Measurements from ENCODE around the gene EVA1A.

DNA sequence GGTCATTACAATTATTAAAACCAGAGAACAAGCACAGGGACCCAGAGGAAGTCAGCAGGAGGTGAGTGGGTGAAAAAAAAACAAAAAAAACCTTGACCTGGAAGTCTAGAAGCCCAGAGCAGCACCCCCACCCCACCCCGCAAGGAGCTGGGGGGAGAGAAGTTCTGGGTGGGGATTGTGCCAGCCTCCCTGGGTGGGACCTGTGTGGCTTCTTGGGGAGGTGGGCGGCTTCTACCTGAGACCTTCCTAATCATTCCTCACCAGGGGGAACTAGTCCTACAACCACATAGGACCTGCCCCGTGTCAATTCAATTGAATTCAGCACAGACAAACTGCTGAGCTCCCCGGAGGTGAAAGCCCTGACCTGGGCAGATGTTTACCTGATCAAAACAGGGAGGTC is 17.3 kb downstream of the EVA1A start:
- TF ChIP-seq KDM1A (IDR thresholded peaks at IDR 0.05; ENCODE audit: borderline replicate concordance, low read length) (no peak), TAF1 (IDR thresholded peaks at IDR 0.05; ENCODE audit: low read depth, low read length) (no peak), EP300 (IDR thresholded peaks at IDR 0.05; ENCODE audit: borderline replicate concordance in 1 of 2, low read depth in 2 of 2, low read length in 2 of 2) (no peak), POLR2A (IDR thresholded peaks at IDR 0.05; ENCODE audit: control extremely low read depth in 1 of 2, low read depth in 2 of 2, low read length in 2 of 2) (no peak), RAD21 (IDR thresholded peaks at IDR 0.05 in 1 of 2, conservative IDR thresholded peaks at IDR 0.05 in 1 of 2; ENCODE audit: low read depth in 2 of 2, low read length in 2 of 2) (no peak), CBX5 (IDR thresholded peaks at IDR 0.05; ENCODE audit: low read depth, low read length) (no peak), RFX5 (IDR thresholded peaks at IDR 0.05; ENCODE audit: borderline replicate concordance, low read depth, low read length) (no peak), RXRA (IDR thresholded peaks at IDR 0.05; ENCODE audit: insufficient read depth, low read depth, low read length) (no peak), POLR2AphosphoS5 (IDR thresholded peaks at IDR 0.05; ENCODE audit: low read depth, low read length) (no peak), EZH2 (IDR thresholded peaks at IDR 0.05; ENCODE audit: low read depth, low read length, severe bottlenecking) (no peak), CHD2 (IDR thresholded peaks at IDR 0.05; ENCODE audit: low read length) (no peak)
- TF ChIP-seq, protein P1, sequence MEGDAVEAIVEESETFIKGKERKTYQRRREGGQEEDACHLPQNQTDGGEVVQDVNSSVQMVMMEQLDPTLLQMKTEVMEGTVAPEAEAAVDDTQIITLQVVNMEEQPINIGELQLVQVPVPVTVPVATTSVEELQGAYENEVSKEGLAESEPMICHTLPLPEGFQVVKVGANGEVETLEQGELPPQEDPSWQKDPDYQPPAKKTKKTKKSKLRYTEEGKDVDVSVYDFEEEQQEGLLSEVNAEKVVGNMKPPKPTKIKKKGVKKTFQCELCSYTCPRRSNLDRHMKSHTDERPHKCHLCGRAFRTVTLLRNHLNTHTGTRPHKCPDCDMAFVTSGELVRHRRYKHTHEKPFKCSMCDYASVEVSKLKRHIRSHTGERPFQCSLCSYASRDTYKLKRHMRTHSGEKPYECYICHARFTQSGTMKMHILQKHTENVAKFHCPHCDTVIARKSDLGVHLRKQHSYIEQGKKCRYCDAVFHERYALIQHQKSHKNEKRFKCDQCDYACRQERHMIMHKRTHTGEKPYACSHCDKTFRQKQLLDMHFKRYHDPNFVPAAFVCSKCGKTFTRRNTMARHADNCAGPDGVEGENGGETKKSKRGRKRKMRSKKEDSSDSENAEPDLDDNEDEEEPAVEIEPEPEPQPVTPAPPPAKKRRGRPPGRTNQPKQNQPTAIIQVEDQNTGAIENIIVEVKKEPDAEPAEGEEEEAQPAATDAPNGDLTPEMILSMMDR (IDR thresholded peaks at IDR 0.05; ENCODE audit: control extremely low read depth in 1 of 3, insufficient read depth in 1 of 3, low read depth in 1 of 3, low read length in 3 of 3), result no peak
- TF ChIP-seq, protein P2, sequence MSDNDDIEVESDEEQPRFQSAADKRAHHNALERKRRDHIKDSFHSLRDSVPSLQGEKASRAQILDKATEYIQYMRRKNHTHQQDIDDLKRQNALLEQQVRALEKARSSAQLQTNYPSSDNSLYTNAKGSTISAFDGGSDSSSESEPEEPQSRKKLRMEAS (IDR thresholded peaks at IDR 0.05), result no peak

All from H1 (cell line).